ENCODE data around the gene SORCS1. TPM values are rescaled to one million over a fixed set of nuclear protein-coding genes. Genes with fewer than 3 reads are reported as not detected.

The SORCS1 gene
- total and polyA plus RNA-seq, 4 donors: 0.08 to 0.21 (median 0.09) TPM; not detected in 1

DNA sequence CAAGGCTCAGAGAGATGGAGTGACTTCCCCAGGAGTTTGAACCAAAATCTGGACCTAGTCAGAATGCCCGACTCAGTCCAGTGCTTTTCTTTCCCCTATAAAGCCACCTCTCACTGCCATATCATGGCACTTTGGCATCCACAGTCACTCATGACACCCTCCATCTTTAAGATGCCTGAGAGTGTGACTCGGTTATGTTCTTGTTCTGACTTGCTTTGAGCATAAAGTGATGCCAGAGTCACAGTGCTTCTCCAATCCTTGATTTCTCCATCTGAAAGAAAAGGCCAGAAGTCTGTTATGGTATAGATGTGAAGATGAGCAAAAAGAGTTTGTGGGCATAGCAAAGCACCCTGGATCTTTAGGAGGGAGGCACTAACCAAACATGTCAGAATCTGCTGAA lies 538.1 kb downstream of the SORCS1 start:
- H3K36me3 ChIP-seq (ENCODE audit: control insufficient read depth in 4 of 4, insufficient read depth in 3 of 4, low read depth in 1 of 4, low read length in 3 of 4): no peaks in the 10 kb centered on the region
- no peak overlapping the region for H3K9ac ChIP-seq (ENCODE audit: low read depth in 1 of 2, low read length in 2 of 2)
- no peak for DNase-seq (ENCODE audit: low spot score)
- H3K9me3 ChIP-seq (ENCODE audit: control insufficient read depth in 4 of 4, low read length in 3 of 4): no peaks in the 10 kb centered on the region
- WGBS: 71% methylated on average over 2 of the region's 2 CpGs
- TF ChIP-seq NR2F2 (IDR thresholded peaks at IDR 0.05) (no peak), SP1 (IDR thresholded peaks at IDR 0.05) (no peak), FOXA1 (IDR thresholded peaks at IDR 0.05) (no peak), JUND (IDR thresholded peaks at IDR 0.05) (no peak), RXRA (IDR thresholded peaks at IDR 0.05) (no peak), HNF4A (conservative IDR thresholded peaks at IDR 0.05) (no peak), GABPA (IDR thresholded peaks at IDR 0.05 in 1 of 2, conservative IDR thresholded peaks at IDR 0.05 in 1 of 2) (no peak), YY1 (IDR thresholded peaks at IDR 0.05) (no peak), EGR1 (IDR thresholded peaks at IDR 0.05; ENCODE audit: low read depth in 2 of 2) (no peak), HNF4G (IDR thresholded peaks at IDR 0.05) (no peak), TAF1 (conservative IDR thresholded peaks at IDR 0.05) (no peak)
- TF ChIP-seq, protein P1, sequence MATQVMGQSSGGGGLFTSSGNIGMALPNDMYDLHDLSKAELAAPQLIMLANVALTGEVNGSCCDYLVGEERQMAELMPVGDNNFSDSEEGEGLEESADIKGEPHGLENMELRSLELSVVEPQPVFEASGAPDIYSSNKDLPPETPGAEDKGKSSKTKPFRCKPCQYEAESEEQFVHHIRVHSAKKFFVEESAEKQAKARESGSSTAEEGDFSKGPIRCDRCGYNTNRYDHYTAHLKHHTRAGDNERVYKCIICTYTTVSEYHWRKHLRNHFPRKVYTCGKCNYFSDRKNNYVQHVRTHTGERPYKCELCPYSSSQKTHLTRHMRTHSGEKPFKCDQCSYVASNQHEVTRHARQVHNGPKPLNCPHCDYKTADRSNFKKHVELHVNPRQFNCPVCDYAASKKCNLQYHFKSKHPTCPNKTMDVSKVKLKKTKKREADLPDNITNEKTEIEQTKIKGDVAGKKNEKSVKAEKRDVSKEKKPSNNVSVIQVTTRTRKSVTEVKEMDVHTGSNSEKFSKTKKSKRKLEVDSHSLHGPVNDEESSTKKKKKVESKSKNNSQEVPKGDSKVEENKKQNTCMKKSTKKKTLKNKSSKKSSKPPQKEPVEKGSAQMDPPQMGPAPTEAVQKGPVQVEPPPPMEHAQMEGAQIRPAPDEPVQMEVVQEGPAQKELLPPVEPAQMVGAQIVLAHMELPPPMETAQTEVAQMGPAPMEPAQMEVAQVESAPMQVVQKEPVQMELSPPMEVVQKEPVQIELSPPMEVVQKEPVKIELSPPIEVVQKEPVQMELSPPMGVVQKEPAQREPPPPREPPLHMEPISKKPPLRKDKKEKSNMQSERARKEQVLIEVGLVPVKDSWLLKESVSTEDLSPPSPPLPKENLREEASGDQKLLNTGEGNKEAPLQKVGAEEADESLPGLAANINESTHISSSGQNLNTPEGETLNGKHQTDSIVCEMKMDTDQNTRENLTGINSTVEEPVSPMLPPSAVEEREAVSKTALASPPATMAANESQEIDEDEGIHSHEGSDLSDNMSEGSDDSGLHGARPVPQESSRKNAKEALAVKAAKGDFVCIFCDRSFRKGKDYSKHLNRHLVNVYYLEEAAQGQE (IDR thresholded peaks at IDR 0.05): no peak
- TF ChIP-seq, protein P2, sequence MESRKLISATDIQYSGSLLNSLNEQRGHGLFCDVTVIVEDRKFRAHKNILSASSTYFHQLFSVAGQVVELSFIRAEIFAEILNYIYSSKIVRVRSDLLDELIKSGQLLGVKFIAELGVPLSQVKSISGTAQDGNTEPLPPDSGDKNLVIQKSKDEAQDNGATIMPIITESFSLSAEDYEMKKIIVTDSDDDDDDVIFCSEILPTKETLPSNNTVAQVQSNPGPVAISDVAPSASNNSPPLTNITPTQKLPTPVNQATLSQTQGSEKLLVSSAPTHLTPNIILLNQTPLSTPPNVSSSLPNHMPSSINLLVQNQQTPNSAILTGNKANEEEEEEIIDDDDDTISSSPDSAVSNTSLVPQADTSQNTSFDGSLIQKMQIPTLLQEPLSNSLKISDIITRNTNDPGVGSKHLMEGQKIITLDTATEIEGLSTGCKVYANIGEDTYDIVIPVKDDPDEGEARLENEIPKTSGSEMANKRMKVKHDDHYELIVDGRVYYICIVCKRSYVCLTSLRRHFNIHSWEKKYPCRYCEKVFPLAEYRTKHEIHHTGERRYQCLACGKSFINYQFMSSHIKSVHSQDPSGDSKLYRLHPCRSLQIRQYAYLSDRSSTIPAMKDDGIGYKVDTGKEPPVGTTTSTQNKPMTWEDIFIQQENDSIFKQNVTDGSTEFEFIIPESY (IDR thresholded peaks at IDR 0.05): no peak
- TF ChIP-seq, protein P3, sequence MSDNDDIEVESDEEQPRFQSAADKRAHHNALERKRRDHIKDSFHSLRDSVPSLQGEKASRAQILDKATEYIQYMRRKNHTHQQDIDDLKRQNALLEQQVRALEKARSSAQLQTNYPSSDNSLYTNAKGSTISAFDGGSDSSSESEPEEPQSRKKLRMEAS (IDR thresholded peaks at IDR 0.05): no peak
- TF ChIP-seq, protein P4, sequence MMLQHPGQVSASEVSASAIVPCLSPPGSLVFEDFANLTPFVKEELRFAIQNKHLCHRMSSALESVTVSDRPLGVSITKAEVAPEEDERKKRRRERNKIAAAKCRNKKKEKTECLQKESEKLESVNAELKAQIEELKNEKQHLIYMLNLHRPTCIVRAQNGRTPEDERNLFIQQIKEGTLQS (IDR thresholded peaks at IDR 0.05): no peak
- H3K4me1 ChIP-seq (ENCODE audit: control insufficient read depth in 4 of 4, insufficient read depth in 4 of 4, low read length in 3 of 4): no peaks in the 10 kb centered on the region
- H3K27me3 ChIP-seq (ENCODE audit: control insufficient read depth in 4 of 4, insufficient read depth in 4 of 4, low read length in 3 of 4): peaks cover 0 to 4% (median 0%) of the 10 kb centered on the region in 4 donors
- H3K27ac ChIP-seq (ENCODE audit: low read depth in 1 of 2, low read length in 2 of 2): no peak overlapping the region
- H3K4me3 ChIP-seq (ENCODE audit: low read depth in 1 of 3, low read length in 3 of 3): no peak overlapping the region

DNA sequence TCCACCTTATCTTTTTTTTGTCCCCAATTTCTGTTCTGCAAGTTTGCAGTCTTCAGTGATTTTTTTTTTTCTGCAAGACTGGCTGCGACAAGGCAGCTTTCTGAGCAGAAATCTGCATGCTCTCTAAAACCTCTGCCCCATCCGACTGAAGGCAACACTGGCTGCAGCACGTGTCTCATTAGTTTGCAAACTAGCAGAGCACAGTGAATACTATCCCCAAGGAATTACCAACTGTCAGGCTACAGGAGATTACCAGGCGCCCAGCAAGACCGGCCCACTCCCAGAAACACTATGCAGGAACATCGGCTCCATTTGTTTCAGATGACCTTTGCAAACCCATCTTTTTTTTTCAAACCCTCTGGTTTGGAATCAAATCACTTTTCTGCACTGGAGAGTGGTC lies 538.8 kb downstream of the SORCS1 start:
- Histone ChIP-seq H3K9ac (ENCODE audit: low read depth in 1 of 2, low read length in 2 of 2) (no peak overlapping the region), H3K27ac (ENCODE audit: low read depth in 1 of 2, low read length in 2 of 2) (no peak overlapping the region), H3K36me3 (ENCODE audit: control insufficient read depth in 4 of 4, insufficient read depth in 3 of 4, low read depth in 1 of 4, low read length in 3 of 4) (no peaks in the 10 kb centered on the region), H3K4me3 (ENCODE audit: low read depth in 1 of 3, low read length in 3 of 3) (no peak overlapping the region), H3K9me3 (ENCODE audit: control insufficient read depth in 4 of 4, low read length in 3 of 4) (no peaks in the 10 kb centered on the region), H3K4me1 (ENCODE audit: control insufficient read depth in 4 of 4, insufficient read depth in 4 of 4, low read length in 3 of 4) (no peaks in the 10 kb centered on the region), H3K27me3 (ENCODE audit: control insufficient read depth in 4 of 4, insufficient read depth in 4 of 4, low read length in 3 of 4) (peaks cover 0 to 4% (median 0%) of the 10 kb centered on the region in 4 donors)
- DNase-seq (ENCODE audit: low spot score): no peak
- WGBS: 65% methylated on average over 6 of the region's 6 CpGs
- no peak for TF ChIP-seq HNF4A (conservative IDR thresholded peaks at IDR 0.05)
- TF ChIP-seq RAD21 (IDR thresholded peaks at IDR 0.05): no peak
- no peak for TF ChIP-seq NR2F2 (IDR thresholded peaks at IDR 0.05)
- TF ChIP-seq, protein P1 (IDR thresholded peaks at IDR 0.05): no peak
- TF ChIP-seq, protein P3 (IDR thresholded peaks at IDR 0.05): no peak
- no peak for TF ChIP-seq EGR1 (IDR thresholded peaks at IDR 0.05; ENCODE audit: low read depth in 2 of 2)
- TF ChIP-seq JUND (IDR thresholded peaks at IDR 0.05): no peak
- no peak for TF ChIP-seq FOXA2 (IDR thresholded peaks at IDR 0.05)
- no peak for TF ChIP-seq HNF4G (IDR thresholded peaks at IDR 0.05)
- TF ChIP-seq FOXA1 (IDR thresholded peaks at IDR 0.05): no peak
- TF ChIP-seq, protein P4 (IDR thresholded peaks at IDR 0.05): no peak
- no peak for TF ChIP-seq YY1 (IDR thresholded peaks at IDR 0.05)
- no peak for TF ChIP-seq TAF1 (conservative IDR thresholded peaks at IDR 0.05)
- TF ChIP-seq SP1 (IDR thresholded peaks at IDR 0.05): no peak
- no peak for TF ChIP-seq GABPA (IDR thresholded peaks at IDR 0.05 in 1 of 2, conservative IDR thresholded peaks at IDR 0.05 in 1 of 2)
- no peak for TF ChIP-seq RXRA (IDR thresholded peaks at IDR 0.05)
- TF ChIP-seq, protein P5, sequence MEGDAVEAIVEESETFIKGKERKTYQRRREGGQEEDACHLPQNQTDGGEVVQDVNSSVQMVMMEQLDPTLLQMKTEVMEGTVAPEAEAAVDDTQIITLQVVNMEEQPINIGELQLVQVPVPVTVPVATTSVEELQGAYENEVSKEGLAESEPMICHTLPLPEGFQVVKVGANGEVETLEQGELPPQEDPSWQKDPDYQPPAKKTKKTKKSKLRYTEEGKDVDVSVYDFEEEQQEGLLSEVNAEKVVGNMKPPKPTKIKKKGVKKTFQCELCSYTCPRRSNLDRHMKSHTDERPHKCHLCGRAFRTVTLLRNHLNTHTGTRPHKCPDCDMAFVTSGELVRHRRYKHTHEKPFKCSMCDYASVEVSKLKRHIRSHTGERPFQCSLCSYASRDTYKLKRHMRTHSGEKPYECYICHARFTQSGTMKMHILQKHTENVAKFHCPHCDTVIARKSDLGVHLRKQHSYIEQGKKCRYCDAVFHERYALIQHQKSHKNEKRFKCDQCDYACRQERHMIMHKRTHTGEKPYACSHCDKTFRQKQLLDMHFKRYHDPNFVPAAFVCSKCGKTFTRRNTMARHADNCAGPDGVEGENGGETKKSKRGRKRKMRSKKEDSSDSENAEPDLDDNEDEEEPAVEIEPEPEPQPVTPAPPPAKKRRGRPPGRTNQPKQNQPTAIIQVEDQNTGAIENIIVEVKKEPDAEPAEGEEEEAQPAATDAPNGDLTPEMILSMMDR (IDR thresholded peaks at IDR 0.05; ENCODE audit: low read depth, low read length, missing input control): no peak
